HepG2 (cell line): ENCODE data around the gene SFR1.

Source experiments
- ADNP ChIP-seq: sonication (generic); formaldehyde crosslinking; IDR thresholded peaks from 2 replicates; pipeline ENCODE4 v1.4.0; 2020; ENCODE audit warnings: missing genetic modification reagents
- DNMT1 ChIP-seq: sonication (generic); formaldehyde crosslinking; IDR thresholded peaks from 2 replicates; pipeline ENCODE4 v1.5.1; 2020; ENCODE audit warnings: mild to moderate bottlenecking, missing genetic modification reagents
- TEAD2 ChIP-seq: sonication (generic); formaldehyde crosslinking; IDR thresholded peaks from 2 replicates; pipeline ENCODE4 v1.9.0; 2021; ENCODE audit warnings: missing genetic modification reagents
- TF ChIP-seq, protein P1 (sequence below): sonication (generic); IDR thresholded peaks from 2 replicates; pipeline ENCODE4 v1.6.1; 2016; ENCODE audit warnings: low read depth, borderline replicate concordance
- TF ChIP-seq, protein P2 (sequence below): sonication (generic); formaldehyde crosslinking; IDR thresholded peaks from 2 replicates; pipeline ENCODE4 v1.5.0; 2020; ENCODE audit warnings: mild to moderate bottlenecking, missing genetic modification reagents, moderate library complexity

- TF ChIP-seq, protein P1, sequence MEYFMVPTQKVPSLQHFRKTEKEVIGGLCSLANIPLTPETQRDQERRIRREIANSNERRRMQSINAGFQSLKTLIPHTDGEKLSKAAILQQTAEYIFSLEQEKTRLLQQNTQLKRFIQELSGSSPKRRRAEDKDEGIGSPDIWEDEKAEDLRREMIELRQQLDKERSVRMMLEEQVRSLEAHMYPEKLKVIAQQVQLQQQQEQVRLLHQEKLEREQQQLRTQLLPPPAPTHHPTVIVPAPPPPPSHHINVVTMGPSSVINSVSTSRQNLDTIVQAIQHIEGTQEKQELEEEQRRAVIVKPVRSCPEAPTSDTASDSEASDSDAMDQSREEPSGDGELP, result no peak
- TF ChIP-seq, protein P2, sequence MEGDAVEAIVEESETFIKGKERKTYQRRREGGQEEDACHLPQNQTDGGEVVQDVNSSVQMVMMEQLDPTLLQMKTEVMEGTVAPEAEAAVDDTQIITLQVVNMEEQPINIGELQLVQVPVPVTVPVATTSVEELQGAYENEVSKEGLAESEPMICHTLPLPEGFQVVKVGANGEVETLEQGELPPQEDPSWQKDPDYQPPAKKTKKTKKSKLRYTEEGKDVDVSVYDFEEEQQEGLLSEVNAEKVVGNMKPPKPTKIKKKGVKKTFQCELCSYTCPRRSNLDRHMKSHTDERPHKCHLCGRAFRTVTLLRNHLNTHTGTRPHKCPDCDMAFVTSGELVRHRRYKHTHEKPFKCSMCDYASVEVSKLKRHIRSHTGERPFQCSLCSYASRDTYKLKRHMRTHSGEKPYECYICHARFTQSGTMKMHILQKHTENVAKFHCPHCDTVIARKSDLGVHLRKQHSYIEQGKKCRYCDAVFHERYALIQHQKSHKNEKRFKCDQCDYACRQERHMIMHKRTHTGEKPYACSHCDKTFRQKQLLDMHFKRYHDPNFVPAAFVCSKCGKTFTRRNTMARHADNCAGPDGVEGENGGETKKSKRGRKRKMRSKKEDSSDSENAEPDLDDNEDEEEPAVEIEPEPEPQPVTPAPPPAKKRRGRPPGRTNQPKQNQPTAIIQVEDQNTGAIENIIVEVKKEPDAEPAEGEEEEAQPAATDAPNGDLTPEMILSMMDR, result no peak
- no peak for TF ChIP-seq ADNP (CRISPR knock-in tag)
- no peak for TF ChIP-seq DNMT1 (CRISPR knock-in tag)
- no peak for TF ChIP-seq TEAD2 (CRISPR knock-in tag)
Measured at GRCh38 chr10:104120903-104121484, 977 bp upstream of the SFR1 start.
